Measurements from ENCODE around the gene MACROD2. TPM values are rescaled to one million over a fixed set of nuclear protein-coding genes. Genes with fewer than 3 reads are reported as not detected.

Gene MACROD2
- total RNA-seq, 1 donor from 2014 or later: 6.4 TPM

GRCh38 chr20:14698125-14698524 lies 702.8 kb downstream of the MACROD2 start:
- H3K9me3 Mint-ChIP-seq: no peaks in the 10 kb centered on the region
- no peaks in the 10 kb centered on the region for H3K27me3 Mint-ChIP-seq (ENCODE audit: low read depth)
- H3K27ac Mint-ChIP-seq (ENCODE audit: unreplicated experiment): no peak overlapping the region
- H3K4me3 Mint-ChIP-seq: no peak overlapping the region
- no peak for TF ChIP-seq CTCF (conservative IDR thresholded peaks at IDR 0.05)
- peaks cover 4% of the 10 kb centered on the region for H3K4me1 Mint-ChIP-seq
- H3K36me3 Mint-ChIP-seq (ENCODE audit: low read depth): no peaks in the 10 kb centered on the region
- no peak for DNase-seq (ENCODE audit: low read depth, low spot score)

- no peak for TF ChIP-seq CTCF (conservative IDR thresholded peaks at IDR 0.05)
- H3K36me3 Mint-ChIP-seq (ENCODE audit: low read depth): no peaks in the 10 kb centered on the region
- H3K4me3 Mint-ChIP-seq: no peak overlapping the region
- peaks cover 4% of the 10 kb centered on the region for H3K4me1 Mint-ChIP-seq
- no peaks in the 10 kb centered on the region for H3K9me3 Mint-ChIP-seq
- no peaks in the 10 kb centered on the region for H3K27me3 Mint-ChIP-seq (ENCODE audit: low read depth)
- no peak for DNase-seq (ENCODE audit: low read depth, low spot score)
- no peak overlapping the region for H3K27ac Mint-ChIP-seq (ENCODE audit: unreplicated experiment)
Measured at GRCh38 chr20:14698605-14699373, 703.5 kb downstream of the MACROD2 start.

- no peak overlapping the region for H3K4me3 Mint-ChIP-seq
- DNase-seq (ENCODE audit: low read depth, low spot score): no peak
- H3K9me3 Mint-ChIP-seq: no peaks in the 10 kb centered on the region
- H3K27ac Mint-ChIP-seq (ENCODE audit: unreplicated experiment): no peak overlapping the region
- no peaks in the 10 kb centered on the region for H3K36me3 Mint-ChIP-seq (ENCODE audit: low read depth)
- peaks cover 4% of the 10 kb centered on the region for H3K4me1 Mint-ChIP-seq
- no peaks in the 10 kb centered on the region for H3K27me3 Mint-ChIP-seq (ENCODE audit: low read depth)
- no peak for TF ChIP-seq CTCF (conservative IDR thresholded peaks at IDR 0.05)
Measured at GRCh38 chr20:14700639-14700960, 705.3 kb downstream of the MACROD2 start.

- no peaks in the 10 kb centered on the region for H3K36me3 Mint-ChIP-seq (ENCODE audit: low read depth)
- H3K27me3 Mint-ChIP-seq (ENCODE audit: low read depth): no peaks in the 10 kb centered on the region
- no peak for TF ChIP-seq CTCF (conservative IDR thresholded peaks at IDR 0.05)
- no peak overlapping the region for H3K27ac Mint-ChIP-seq (ENCODE audit: unreplicated experiment)
- no peak for DNase-seq (ENCODE audit: low read depth, low spot score)
- no peak overlapping the region for H3K4me3 Mint-ChIP-seq
- no peaks in the 10 kb centered on the region for H3K9me3 Mint-ChIP-seq
- H3K4me1 Mint-ChIP-seq: peaks cover 4% of the 10 kb centered on the region
Measured at GRCh38 chr20:14701326-14701725, 706.0 kb downstream of the MACROD2 start.

- TF ChIP-seq CTCF (conservative IDR thresholded peaks at IDR 0.05): no peak
- Mint-ChIP-seq H3K27ac (ENCODE audit: unreplicated experiment) (no peak overlapping the region), H3K9me3 (no peaks in the 10 kb centered on the region), H3K4me1 (peaks cover 8% of the 10 kb centered on the region), H3K4me3 (no peak overlapping the region), H3K27me3 (ENCODE audit: low read depth) (no peaks in the 10 kb centered on the region), H3K36me3 (ENCODE audit: low read depth) (no peaks in the 10 kb centered on the region)
- no peak for DNase-seq (ENCODE audit: low read depth, low spot score)
Measured at GRCh38 chr20:14706555-14706954, 711.2 kb downstream of the MACROD2 start.

Data from neural crest cell (in vitro differentiated cells).